Activated CD4-positive, alpha-beta T cell treated with anti-CD3 and anti-CD28 coated beads, Interleukin-2, Interleukin-6, amounts not matched to agents 100 ng/mL and 50 ng/mL, durations not matched to agents 16 hours and 8 hours (primary cell): ENCODE measurements around the gene ARHGAP11A.
"Not testable (repeated sequence)": the region's sequence is repeated elsewhere in the genome, so short reads cannot be mapped to it uniquely, and the experiment has no call there.

Source experiments
- DNase-seq: peaks from one replicate; pipeline ENCODE4 v3.0.0-alpha.2; 2020

Gene ARHGAP11A

GRCh38 chr15:32615051-32615870 is at the start of gene ARHGAP11A:
Gene ARHGAP11A (plus strand): TSS chr15:32615504. CDS start chr15:32616212, 708 bp downstream.
- peak; percentile 93 for DNase-seq

DNA sequence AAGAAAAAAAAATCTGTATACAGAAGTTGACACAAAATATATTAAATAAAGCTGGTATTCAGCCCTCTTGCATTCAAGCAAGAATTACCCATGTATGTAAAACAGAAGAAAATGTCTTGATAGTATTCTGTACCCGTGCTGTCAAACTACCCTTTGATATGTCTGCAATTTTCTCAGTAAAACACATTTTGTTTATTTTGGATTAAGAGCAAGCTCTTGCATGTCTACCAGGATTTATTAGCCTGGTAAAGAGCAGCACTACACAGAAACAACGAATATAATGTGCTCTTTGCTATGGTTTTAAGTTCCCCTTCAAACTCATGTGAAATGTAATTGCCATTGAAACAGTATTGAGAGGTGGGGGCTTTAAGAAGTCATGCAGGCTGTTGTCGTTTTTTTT is 46.3 kb upstream of the ARHGAP11A start:
- DNase-seq, result not testable (repeated sequence)

- not testable (repeated sequence) for DNase-seq
These were observed 36.8 kb upstream of the ARHGAP11A start for GRCh38 chr15:32578482-32578881.

DNA sequence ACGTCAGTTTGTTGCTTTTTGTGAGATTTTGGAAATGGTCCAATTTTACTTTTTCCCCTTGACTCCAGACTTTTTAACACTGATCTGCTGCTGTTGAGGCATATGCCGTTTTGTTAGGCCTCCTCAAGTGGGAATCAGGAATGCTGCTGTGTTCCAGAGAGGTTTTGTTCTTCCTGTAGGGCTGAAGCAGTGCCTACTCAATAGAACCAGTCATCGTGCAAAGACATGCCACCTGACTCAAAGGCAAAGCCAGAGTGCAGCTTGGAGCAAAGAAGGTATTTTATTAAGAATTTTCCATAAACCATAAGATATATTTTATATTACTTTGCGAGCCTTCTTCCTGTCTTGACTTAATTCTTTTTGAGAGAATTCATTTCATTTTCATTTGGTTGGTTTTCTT is 29.5 kb upstream of the ARHGAP11A start:
- not testable (repeated sequence) for DNase-seq

- DNase-seq, result not testable (repeated sequence)
These were observed 22.2 kb upstream of the ARHGAP11A start, which contains the start of gene GOLGA8N for GRCh38 chr15:32593151-32593550. Gene GOLGA8N (plus strand): TSS chr15:32593456.

GRCh38 chr15:32609518-32609917 is 5.8 kb upstream of the ARHGAP11A start:
- not testable (repeated sequence) for DNase-seq

DNA sequence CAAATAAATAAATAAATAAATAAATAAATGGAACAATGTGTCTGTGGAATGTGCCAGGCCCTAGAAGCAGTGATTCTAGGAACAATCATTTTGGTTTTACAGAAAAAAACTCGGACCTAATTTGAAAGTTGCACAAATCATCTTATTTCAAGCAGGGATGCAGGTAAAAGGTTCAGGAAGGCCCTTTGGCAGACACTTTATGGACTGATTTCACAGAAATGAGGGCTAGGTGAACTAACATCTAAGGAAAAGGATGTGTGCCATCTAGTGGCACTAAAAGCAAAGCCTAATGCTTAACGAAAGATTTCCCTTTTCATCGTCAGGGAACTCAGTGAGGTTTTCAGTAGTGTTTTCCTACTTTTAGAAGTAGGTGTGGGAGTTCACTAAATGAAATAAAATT is 4.6 kb upstream of the ARHGAP11A start:
- peak; percentile 41 for DNase-seq

- DNase-seq, result not testable (repeated sequence)
These were observed 623 bp upstream of the ARHGAP11A start for GRCh38 chr15:32614712-32615050.

DNA sequence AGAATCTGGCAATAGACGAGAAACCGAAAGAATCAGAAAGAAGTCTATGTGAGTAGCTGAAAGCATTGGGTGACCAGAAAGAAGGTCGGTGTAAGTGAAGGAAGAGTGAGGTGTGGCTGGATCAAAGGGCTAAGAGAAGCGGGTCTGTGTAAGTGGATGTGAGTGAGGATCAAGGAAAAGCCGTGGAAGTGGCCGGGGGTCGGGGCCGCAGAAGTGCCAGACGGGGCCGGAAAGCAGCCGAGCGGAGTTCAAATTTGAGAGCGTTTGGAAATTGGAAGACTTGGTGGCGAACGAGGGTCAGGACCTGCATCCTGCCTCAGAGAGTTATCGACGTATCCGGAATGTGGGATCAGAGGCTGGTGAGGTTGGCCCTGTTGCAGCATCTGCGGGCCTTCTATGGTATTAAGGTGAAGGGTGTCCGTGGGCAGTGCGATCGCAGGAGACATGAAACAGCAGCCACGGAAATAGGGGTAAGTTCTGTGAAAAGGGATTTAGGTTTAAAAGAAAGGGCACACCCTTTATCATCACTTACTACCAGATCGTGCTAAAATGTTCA is 645 bp downstream of the ARHGAP11A start:
- peak; percentile 45 for DNase-seq

GRCh38 chr15:32636410-32636809 is 21.1 kb downstream of the ARHGAP11A start:
- DNase-seq, result no peak

- no peak for DNase-seq
These were observed 21.7 kb downstream of the ARHGAP11A start for GRCh38 chr15:32636908-32637567.

- no peak for DNase-seq
These were observed 22.4 kb downstream of the ARHGAP11A start for GRCh38 chr15:32637704-32638103.

GRCh38 chr15:32641517-32642059 is 26.3 kb downstream of the ARHGAP11A start, which contains the start of gene SCG5:
Gene SCG5 (plus strand): TSS chr15:32641710. CDS start chr15:32643593, 1,883 bp downstream.
- DNase-seq, result no peak

DNA sequence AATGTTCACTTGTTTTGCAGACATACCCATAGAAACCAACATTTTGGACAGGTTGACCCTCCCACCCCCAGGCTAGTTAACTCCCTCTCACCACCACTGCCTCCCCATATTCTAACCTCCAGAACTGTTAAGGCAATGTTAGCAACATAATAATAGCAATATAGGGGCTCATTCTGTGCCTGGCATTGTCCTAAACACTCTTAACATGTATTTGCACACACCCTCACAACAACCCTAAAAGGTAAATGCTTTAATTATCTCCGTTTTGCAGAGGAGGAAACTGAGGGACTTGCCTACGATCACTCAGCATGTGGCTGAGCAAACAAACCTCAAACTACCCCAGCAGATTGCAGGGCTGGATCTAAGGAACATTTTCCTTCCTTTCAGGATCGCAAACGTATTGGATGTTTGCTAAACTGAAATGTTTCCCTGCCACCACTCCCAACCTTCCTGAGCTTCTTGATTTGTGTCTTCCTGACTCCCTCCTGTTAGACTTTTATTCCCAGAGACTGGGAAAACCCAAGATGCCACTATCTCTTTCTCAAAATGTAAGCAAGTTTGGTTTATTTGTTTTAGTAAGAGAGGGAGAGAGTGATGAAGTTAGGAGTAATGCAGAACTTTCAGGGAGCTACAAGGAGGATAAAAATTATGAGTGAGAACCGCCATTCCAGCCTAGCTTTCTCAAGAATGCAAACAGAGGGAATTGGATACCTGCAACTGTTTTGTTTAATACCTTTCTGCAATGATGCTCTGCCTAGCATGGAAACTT is 27.5 kb downstream of the ARHGAP11A start:
- no peak for DNase-seq

GRCh38 chr15:32643907-32644445 is 28.7 kb downstream of the ARHGAP11A start:
- DNase-seq, result no peak

GRCh38 chr15:32646291-32646690 is 31.0 kb downstream of the ARHGAP11A start:
- DNase-seq, result no peak

- DNase-seq, result peak; percentile 11
These were observed 34.0 kb downstream of the ARHGAP11A start for GRCh38 chr15:32649342-32649741.

DNA sequence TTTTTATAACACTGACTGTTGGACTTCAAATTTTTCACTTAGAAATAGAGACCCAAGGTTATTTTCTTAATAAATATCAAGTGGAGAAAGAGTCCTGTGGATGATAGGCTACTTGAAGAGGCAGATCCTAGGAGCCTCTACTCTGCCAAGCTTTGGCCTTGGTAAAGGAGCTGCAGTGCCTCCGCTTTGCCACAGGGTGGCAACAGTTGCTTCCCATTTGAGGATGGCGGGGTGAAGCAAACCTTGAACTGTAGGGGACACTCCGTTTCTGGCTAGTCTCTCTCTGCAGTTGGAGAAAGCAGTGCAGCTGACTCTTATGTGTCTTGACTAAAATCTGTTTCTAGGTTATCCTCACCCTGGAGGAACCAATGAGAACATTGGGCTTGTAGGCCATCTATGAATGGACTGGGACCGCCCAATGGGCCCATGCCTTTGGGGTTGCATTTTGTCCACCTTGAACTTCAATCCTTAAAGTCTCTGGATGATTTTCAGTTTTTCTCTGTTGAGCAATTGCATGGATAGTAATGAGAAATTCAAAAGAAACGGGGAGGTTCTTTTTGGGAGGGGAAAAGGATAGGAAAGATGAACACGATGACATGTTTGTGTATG is 36.0 kb downstream of the ARHGAP11A start:
- DNase-seq, result peak; percentile 72

DNA sequence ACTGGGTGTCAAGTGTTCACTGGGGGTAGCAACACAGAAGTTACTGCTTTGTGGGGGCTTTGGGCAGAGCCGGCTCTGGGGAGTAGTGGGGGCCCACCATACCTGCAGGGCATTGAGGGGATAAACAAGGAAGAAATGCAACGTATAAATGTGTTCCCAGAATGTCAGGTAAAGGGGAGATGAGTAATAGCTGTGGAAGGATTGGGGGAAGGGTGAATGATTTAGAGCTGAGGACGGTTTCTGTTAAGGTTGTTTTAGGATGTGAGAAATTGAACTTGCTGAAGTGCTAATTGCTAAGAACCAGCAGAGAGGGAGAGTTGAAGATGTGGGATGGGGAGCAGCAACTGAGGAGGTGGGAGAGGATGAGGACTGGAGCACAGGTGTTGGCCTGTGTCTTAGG is 36.9 kb downstream of the ARHGAP11A start:
- no peak for DNase-seq

DNA sequence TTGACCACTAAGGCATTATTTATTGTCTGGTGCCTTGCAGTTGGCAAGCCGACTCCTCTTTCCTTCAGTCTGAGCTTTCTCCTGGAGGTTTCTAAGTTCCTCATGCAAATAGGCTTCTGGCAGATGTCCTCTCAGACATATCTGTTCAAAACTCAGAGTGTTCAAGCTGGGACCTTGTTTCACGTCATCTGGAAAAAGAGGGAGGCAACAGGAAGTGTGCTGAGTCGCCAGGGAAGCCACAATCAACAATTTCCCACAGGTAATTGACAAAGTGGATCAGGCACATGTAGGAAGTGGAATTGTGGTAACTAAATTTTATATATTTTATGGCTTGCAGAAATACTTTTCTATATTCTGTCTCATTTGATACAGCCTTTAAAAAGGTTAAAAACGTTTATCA is 40.8 kb downstream of the ARHGAP11A start:
- DNase-seq, result no peak

DNA sequence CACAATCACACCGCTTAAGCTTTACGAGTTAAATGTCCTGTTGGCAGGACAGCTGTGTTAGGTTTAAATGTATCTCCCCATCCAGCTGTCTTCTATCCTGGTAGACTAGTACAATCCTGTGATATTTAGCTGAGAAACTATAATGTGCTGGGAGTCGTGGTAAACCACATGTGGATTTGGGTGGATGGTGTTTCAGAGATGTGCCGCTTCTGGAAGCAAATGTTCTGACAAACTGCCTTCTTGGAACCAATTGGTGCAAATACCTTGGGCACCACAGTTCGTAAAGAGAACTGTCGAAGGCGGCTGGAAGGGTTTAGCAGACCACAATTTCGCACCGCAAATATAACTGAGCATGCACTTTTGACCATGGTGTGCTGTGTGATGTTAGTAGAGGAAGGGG is 41.2 kb downstream of the ARHGAP11A start:
- DNase-seq, result no peak
